Lower leg skin (tissue), 4 donors: Measurements from ENCODE around the gene ITPKB. TPM values are rescaled to one million over a fixed set of nuclear protein-coding genes. Genes with fewer than 3 reads are reported as not detected.

Experiments
- DNase-seq, 2 donors: peaks; one replicate each; pipeline ENCODE4 v3.0.0-alpha.2; 2019; ENCODE audit warnings: low spot score in 2 of 2
- H3K4me3 ChIP-seq: fragments of 200-600 bp; sonication (generic); 2 replicates; pipeline ENCODE4 v1.5.1; 2017; ENCODE audit warnings: mild to moderate bottlenecking, low read depth; ENCODE audit not compliant: poor library complexity, severe bottlenecking
- POLR2A ChIP-seq, 2 donors: fragments of 450-650 bp; IDR thresholded peaks; one replicate each; pipeline ENCODE4 v1.6.1; 2016 to 2017; ENCODE audit warnings: antibody characterized with exemption in 2 of 2, mild to moderate bottlenecking in 1 of 2, moderate library complexity in 1 of 2
- WGBS, 2 donors: methylation state at CpG; one replicate each; pipeline ENCODE4 v1.1.5; 2018; 5-methylcytosine and 5-hydroxymethylcytosine counted together
- intact Hi-C: fragments of 100-400 bp; cut with DNase I; formaldehyde crosslinking; loops from one replicate; pipeline ENCODE4 v1.15.0; 2023; ENCODE audit warnings: low total_unique reads
- total RNA-seq, 4 donors: library from RNA; depleted of rRNA; stranded (reverse); fragments of >200 nt; gene quantifications; one replicate each; pipeline ENCODE4 v1.1.0, GENCODE V29; 2016
- TF ChIP-seq, protein P1 (sequence below), 3 donors: fragments of 450-650 bp; IDR thresholded peaks; one replicate each; pipeline ENCODE4 v1.5.1; 2016; ENCODE audit warnings: antibody characterized with exemption in 3 of 3, mild to moderate bottlenecking in 3 of 3, moderate library complexity in 2 of 3

ITPKB gene
- total RNA-seq, 4 donors from 2014 or later = 39.3 to 57.2 (median 44.1) TPM

DNA sequence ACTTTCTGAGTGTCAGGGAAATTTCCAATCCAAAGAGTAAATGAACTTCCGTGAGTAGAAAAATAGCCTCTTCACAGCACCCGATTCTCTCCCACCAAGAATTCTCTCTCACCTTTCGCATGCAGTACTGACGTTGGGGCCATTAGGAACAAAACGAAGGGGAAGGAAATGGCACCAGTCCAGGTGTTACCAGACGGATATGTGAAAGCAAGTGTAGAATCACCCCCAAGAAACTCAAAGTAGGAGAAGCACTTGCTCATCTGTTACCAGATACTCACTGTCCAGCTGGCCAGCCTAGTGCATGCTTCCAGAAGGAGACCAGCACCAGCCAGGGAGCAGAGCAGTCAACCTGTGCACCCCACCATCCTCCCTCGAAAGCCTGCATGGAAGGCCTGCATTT lies 55.1 kb downstream of the ITPKB start:
- 77 to 88% methylated on average over 7 of the region's 7 CpGs for WGBS, 2 donors
- no peak for DNase-seq
- intact Hi-C loops = no loop called here
- H3K4me3 ChIP-seq = no peak overlapping the region
- TF ChIP-seq POLR2A (IDR thresholded peaks at IDR 0.05) = no peak
- TF ChIP-seq, protein P1, sequence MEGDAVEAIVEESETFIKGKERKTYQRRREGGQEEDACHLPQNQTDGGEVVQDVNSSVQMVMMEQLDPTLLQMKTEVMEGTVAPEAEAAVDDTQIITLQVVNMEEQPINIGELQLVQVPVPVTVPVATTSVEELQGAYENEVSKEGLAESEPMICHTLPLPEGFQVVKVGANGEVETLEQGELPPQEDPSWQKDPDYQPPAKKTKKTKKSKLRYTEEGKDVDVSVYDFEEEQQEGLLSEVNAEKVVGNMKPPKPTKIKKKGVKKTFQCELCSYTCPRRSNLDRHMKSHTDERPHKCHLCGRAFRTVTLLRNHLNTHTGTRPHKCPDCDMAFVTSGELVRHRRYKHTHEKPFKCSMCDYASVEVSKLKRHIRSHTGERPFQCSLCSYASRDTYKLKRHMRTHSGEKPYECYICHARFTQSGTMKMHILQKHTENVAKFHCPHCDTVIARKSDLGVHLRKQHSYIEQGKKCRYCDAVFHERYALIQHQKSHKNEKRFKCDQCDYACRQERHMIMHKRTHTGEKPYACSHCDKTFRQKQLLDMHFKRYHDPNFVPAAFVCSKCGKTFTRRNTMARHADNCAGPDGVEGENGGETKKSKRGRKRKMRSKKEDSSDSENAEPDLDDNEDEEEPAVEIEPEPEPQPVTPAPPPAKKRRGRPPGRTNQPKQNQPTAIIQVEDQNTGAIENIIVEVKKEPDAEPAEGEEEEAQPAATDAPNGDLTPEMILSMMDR (IDR thresholded peaks at IDR 0.05) = no peak

DNA sequence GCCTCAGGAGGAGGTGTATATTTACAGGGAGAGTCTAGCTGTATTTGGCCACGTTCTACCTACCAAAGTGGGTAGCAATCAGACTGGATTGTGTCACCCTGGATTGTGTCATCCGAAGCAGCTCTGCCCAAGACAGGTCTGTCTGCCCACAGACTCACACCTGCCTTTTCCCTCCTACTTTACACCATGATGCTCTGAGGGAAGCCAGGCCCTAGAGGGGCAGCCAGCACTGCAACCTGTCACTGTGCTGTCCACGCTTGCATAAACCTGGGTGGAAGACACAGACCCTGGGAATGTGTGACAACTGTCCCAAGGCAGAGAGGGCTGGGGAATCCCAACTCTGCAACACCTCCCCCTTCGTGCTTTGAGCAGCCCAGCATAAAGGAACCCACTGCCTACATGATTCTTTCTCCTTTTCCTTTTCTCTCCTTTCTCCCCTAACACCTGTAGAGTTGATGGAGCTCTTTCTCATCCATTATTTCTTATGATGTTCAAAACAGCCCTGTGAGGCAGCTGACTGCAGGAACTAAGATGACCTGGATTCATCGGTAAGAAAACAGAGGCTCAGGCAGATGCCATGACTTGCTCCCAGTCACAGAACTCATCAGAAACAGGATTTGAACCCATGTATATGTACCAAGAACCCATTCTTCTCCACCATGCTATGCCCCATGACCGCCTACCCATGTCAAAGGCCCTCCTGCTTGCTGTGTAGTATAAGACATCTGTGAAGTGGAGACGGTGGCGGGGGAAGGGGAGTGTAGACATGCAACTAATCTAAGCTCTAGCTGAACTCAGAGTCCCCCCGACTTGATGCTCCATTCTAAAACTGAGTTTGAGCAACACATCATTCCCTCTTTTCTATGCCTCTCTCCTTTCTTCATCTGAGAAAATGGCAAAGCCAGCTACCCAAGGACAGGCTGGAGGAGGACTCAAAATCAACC lies 55.9 kb downstream of the ITPKB start:
- DNase-seq = no peak
- WGBS, 2 donors = 84% methylated on average over 9 of the region's 9 CpGs
- intact Hi-C loops = no loop called here
- TF ChIP-seq, protein P1 (IDR thresholded peaks at IDR 0.05) = no peak
- no peak for TF ChIP-seq POLR2A (IDR thresholded peaks at IDR 0.05)
- H3K4me3 ChIP-seq = no peak overlapping the region

DNA sequence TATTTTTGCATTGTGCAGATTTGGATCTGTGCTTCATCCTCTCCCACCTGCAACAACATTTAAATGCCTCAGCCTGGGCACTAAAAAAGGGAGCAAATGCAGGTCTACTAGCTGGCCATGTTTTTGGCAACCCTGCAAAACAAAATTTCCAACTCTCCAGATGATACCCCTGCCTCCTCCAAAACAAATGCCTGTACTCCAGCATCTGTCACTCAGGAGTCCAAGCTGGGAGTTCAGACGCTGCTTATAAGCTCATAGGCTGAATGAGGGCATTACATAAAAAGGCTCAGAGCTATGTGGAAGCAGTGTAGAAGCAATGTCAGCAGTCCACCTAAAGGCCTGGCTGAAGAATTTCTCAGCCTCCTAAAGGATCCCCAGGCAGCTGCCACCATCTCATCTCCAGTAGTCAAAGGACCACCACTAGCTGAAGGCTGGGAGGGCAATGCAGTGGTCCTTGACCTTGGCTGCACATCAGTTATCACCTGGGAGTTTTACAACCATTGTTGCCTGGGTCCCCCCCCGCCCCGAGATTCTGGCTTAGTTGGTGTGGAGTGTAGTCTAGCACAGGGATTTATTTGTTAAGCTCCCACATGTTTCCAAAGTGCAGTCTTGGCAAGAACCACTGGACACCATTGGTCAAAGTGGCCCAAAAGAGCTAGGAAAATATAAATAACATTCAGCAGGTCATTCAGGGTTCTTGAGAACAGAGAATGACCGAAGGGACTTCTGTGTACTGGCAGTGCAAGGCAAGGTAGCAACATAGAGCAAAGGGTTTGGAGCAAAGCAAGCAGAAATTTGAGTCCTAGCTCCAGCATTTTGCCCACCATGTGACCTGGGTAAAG lies 57.2 kb downstream of the ITPKB start:
- no peak for DNase-seq
- 90 to 94% methylated on average over 4 of the region's 4 CpGs for WGBS, 2 donors
- intact Hi-C loops = no loop called here
- no peak for TF ChIP-seq POLR2A (IDR thresholded peaks at IDR 0.05)
- TF ChIP-seq, protein P1 (IDR thresholded peaks at IDR 0.05) = no peak
- no peak overlapping the region for H3K4me3 ChIP-seq

DNA sequence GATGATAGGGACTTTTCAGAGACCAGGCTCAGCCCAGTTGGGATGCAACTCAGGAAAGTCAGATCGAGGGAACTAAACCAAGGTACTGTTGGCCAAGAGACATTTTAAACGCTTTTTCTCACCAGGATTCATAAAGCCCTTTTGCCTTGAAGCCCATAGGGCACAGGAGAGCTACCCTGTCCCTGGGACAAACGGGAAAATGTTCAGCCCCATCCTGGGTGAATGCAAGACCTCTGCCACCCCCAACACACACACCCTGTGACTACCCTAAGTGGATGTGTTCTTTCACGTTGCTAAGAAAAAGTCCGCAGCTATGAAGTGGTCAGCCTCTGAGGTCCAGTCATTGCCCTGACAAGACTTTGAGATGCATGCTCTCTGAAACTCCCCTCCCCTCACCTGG lies 58.4 kb downstream of the ITPKB start:
- no peak for DNase-seq
- intact Hi-C loops = no loop called here
- no peak for TF ChIP-seq POLR2A (IDR thresholded peaks at IDR 0.05)
- TF ChIP-seq, protein P1 (IDR thresholded peaks at IDR 0.05) = no peak
- 62 to 68% methylated on average over 5 of the region's 5 CpGs for WGBS, 2 donors
- H3K4me3 ChIP-seq = no peak overlapping the region

DNA sequence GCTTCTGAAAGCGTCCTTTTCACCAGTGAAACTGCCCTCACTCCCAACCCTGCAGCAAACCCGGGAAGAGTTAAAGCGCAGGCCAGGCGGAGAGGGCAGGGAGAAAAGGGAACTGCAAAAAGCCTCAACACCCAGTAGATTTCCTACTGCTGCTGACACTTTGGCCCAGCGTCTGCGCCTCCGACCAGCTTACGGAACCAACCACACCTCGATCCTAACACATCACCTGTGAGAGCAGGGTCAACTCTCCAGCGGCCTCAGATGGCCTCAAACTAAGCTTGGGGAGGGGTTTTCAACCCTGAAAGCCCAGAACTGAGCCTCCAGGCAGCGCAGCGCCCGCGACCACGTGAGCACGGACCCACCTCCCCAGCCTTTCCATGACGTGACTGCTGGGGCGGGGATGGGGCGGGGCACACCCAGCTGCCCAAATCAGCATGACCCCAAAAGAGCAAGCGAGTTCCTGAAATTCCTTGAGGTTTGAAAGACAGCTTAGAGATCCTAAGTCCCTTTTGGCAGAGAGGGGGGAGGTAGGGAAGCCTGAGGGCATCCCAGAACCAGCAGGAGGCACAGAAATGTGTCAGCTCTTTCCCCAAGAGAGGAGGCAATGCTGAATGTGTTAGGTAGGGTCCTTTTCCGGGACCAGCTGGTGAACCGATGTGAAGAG lies 59.1 kb downstream of the ITPKB start:
- 1 to 3% methylated on average over 12 to 22 of the region's 22 CpGs for WGBS, 2 donors
- peak; percentile 85 to 98 for DNase-seq
- no peak overlapping the region for H3K4me3 ChIP-seq
- TF ChIP-seq, protein P1 (IDR thresholded peaks at IDR 0.05) = no peak
- TF ChIP-seq POLR2A (IDR thresholded peaks at IDR 0.05) = peak in 1 of 2 donors; percentile 55
- intact Hi-C loops = no loop called here
